RPMI8226 (cell line): Measurements from ENCODE around the gene CAT.

ENCODE experiments used
- DNase-seq: peaks from one replicate; pipeline ENCODE4 v3.0.0-alpha.2; 2015

Gene CAT

DNA sequence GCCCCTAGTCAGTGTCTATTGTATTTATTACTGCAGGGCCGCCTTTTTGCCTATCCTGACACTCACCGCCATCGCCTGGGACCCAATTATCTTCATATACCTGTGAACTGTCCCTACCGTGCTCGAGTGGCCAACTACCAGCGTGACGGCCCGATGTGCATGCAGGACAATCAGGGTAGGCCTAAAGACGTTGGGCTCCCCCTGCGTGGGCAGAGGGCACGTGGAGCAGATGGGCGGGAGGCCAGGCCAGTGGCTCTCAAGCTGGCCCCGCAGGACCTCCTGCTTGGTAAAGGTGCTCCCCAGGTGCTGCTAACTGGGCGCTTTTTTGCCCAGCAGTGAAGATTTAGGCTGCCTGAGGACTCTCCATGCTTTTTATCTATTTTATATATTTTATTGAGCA lies 22.5 kb downstream of the CAT start:
- DNase-seq: no peak

- no peak for DNase-seq
Observed at GRCh38 chr11:34464591-34465051, 25.9 kb downstream of the CAT start.

GRCh38 chr11:34466802-34467488 lies 28.2 kb downstream of the CAT start:
- no peak for DNase-seq

- DNase-seq: peak; percentile 58
Observed at GRCh38 chr11:34468209-34468841, 29.6 kb downstream of the CAT start.

DNA sequence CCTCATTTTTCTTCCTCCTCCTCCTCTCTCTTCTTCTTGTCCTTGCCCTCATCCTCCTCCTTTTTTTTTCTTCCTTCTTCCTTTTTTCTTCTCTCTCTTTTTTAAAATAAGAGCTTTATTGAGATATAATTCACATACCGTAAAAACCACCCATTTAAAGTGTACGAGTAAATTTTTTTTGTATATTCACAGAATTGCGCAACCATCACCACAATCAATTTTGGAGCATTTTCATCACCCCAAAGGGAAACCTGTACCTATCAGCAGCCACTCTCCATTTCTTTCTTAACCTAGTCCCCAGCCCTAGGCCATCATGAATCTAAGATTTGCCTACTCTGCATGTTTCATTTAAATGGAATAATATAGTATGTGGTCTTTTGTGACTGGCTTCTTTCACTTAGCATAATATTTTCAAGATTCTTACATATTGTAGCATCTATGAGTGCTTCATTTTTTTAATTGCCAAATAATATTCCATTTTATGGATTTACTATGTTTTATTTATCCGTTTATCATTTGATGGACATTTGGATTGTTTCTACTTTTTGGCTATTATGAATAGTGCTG lies 35.0 kb downstream of the CAT start:
- DNase-seq: no peak

GRCh38 chr11:34475656-34476055 lies 36.9 kb downstream of the CAT start:
- no peak for DNase-seq

- no peak for DNase-seq
Observed at GRCh38 chr11:34476849-34477248, 38.1 kb downstream of the CAT start.

- no peak for DNase-seq
Observed at GRCh38 chr11:34478845-34479663, 40.3 kb downstream of the CAT start.

GRCh38 chr11:34480314-34480713 lies 41.6 kb downstream of the CAT start:
- no peak for DNase-seq

- DNase-seq: no peak
Observed at GRCh38 chr11:34481307-34481706, 42.6 kb downstream of the CAT start.

DNA sequence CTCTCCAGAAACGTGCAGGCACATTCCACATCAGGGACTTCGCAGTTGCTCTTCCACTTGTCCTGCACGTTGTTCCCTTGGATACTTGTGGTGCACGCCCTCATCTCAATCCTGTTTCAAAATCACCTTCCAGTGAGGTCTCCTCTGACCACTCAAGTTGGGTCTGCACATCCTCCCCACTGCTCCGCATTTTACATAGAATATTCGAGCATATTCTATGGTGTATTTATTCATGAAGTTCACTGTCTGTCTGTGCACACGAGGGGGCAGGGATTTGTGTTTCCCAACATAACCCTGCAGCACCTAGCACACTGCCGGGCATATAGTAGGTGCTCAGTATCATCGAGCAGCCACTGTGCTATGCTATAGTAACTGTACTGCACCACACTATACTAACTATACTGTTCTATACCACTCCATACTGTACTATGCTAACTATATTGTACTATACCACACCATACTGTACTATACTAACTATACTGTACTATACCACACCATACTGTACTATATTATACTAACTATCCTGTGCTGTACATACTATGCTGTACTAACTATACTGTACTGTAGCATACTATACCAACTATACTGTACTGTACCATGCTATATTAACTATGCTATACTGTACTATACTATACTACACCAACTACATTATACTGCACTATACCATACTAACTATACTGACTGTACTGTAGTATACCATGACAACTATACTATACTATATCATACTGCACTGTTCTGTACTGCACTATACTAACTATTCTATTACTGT lies 44.6 kb downstream of the CAT start:
- DNase-seq: no peak

DNA sequence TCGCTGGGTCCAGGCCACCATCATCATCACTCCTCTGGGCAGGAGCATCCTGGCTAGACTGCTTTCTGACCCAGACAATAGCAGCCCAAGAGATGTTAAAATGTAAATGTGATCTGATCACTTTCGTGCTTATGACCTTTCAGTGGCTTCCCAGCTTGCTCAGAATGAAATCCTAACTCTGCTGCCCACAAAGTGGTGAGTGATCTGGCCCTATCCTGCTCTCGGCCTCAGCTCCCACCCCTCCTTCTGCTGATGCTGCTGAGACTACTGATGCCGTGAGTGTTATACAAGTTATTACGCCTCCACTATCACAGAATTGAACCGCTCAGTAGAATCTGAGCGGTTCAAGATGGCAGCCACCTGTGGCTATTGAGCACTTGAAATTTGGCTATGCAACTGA lies 48.7 kb downstream of the CAT start:
- DNase-seq: no peak

DNA sequence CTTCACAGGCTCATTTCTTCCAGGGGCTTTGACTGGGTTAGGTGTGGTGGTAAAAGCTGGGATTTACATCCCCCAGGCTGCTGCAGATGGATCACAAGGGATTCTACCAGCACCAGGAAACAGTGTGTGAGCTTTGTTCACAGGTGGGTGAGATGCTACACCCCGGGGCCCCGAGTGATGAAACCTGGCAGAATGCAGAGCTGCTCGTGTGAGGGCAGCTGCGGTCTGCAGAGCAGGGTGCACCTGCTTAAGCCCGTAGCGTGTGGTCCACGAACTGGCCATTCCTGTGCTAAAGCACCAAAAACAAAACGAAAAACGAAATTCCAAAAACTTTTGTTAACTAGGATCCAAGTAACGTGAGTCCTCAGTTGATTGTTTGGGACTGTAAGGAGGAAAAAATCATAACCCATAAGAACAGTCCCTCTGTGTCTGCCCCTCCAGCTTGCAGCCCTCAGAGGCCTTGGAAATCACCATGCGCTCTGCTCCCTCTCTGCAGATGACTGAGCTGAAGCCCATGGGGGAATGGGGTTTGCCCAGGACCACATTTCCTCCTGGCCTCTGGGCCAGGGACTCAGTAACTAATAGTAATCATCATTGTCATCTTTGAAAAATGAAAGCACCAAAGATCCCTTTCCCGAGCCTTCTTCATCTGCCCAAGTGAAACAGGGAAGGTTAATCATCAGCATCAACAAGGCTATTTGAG lies 50.3 kb downstream of the CAT start:
- no peak for DNase-seq

DNA sequence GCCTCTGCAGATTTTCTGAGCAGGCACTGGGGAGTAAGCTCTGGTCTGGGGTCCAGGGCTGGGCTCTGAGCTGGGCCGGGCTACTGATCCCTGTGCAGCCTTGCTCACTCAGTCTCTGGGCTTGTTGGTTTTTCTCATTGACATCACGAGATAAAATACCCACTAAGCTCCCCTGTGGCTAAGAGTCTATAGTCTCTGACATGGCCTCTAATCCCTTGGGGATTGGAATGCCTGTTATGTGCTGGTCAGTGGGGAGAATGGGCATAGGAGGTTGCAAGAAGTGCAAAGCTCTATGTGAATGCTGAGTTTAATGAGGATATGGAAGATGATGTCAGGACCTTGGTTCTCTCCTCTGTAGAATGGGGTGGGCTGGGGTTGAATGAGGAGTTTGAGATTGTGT lies 51.6 kb downstream of the CAT start:
- DNase-seq: no peak

DNA sequence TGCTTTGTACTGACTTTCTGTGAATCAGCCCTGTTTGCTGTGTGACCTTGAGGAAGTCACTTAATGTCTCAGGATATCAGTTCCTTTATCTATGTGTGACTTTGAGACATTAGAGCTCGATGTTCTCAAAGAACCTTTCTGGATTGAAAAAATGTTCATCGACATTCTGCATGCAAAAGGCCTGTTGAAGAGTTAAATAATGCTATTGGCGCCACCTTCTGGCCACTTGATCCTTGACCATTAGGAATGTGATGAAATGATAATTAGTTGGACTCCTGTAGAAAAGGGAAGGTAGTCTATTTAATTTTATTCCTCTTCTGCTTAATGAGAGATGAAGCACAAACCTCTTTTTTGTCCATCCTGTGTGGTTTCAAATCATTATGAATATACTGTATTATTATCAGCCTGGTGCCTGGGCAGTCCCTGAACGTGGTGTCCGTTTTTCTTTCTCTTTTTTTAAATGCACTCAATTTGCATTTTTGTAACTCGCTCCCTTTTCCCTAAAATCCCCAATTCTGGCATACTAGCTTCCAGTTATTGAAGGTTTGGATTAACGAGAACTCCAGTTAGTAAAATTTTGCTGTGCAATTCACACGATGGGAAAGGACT lies 54.2 kb downstream of the CAT start:
- DNase-seq: peak; percentile 56

DNA sequence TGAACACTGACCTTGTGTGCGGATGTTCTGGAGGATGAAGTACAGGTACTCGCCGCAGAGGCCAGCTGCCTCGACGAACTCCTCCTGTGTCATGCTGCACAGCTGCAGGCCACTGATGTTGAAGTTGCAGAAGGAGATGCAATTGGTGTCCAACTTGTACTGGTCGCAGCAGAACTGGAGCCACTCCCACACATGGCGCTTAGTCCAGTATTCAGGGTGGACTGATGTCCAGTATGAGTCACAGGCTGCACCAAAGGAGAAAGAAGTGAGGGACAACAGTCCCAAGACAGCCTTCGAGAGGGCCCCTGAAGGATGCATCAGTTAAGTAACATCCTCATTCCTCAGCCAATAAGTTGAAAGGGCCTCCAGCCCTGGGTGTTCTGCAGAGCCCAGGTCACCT lies 54.7 kb downstream of the CAT start:
- DNase-seq: no peak

DNA sequence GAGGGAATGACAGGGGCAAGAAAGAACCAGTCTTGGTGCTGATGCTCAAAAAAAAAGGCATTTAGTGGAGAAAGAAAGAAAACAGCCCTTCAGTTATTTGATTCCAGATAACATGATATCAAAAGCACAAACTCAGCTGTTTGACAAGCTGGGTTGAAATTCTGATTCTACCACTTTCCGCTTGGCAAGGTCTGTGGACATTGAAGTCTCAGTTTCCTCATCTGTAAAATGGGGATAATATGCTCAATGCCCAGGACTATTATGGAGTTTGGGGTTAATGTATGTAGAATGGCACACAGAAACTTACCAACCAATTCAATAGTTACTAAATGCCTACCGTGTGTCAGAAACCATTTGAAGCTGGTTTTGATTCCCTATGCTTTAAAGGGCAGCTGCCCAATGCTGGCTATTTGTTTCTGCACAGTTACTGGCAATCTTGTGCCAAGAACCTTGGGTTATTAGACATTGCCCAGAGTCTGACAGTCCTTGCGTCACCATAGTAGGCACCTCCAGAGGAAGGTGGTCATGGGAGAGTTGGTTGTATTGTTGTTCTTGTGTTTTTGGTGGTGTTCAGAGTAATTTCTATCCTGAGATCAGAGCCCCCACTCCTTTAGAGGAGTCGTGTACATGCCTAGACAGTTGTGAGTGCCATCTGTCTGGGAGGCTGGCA lies 55.3 kb downstream of the CAT start:
- DNase-seq: no peak

- DNase-seq: no peak
Observed at GRCh38 chr11:34495239-34495723, 56.5 kb downstream of the CAT start.

- no peak for DNase-seq
Observed at GRCh38 chr11:34495724-34496377, 57.1 kb downstream of the CAT start.
